Thymus (tissue), 11 donors: ENCODE measurements around the gene DPP6. TPM values are rescaled to one million over a fixed set of nuclear protein-coding genes. Genes with fewer than 3 reads are reported as not detected.

Experiments used
- DNase-seq, 9 donors: peaks; one replicate each; pipeline ENCODE4 v3.0.0-alpha.2; 2013; ENCODE audit warnings: low spot score in 9 of 9, low read depth in 6 of 9, missing footprints in 1 of 9
- H3K27ac ChIP-seq, 2 donors: one replicate each; pipeline ENCODE4 v1.5.1; 2013; ENCODE audit warnings: control low read depth in 1 of 2, low read depth in 1 of 2, low read length in 1 of 2, mild to moderate bottlenecking in 1 of 2, moderate library complexity in 1 of 2
- H3K27me3 ChIP-seq, 2 donors: one replicate each; pipeline ENCODE4 v1.5.1; 2013; ENCODE audit warnings: low read length in 1 of 2; ENCODE audit not compliant: control insufficient read depth in 2 of 2, insufficient read depth in 1 of 2
- H3K36me3 ChIP-seq, 2 donors: one replicate each; pipeline ENCODE4 v1.5.1; 2013; ENCODE audit warnings: low read length in 1 of 2, mild to moderate bottlenecking in 1 of 2, moderate library complexity in 1 of 2; ENCODE audit not compliant: control insufficient read depth in 2 of 2, insufficient read depth in 2 of 2
- H3K4me1 ChIP-seq, 2 donors: one replicate each; pipeline ENCODE4 v1.5.1; 2013; ENCODE audit warnings: low read length in 2 of 2; ENCODE audit not compliant: control insufficient read depth in 2 of 2, insufficient read depth in 2 of 2
- H3K4me3 ChIP-seq, 2 donors: one replicate each; pipeline ENCODE4 v1.5.1; 2013; ENCODE audit warnings: low read length in 2 of 2, control low read depth in 1 of 2, mild to moderate bottlenecking in 1 of 2
- H3K9me3 ChIP-seq, 2 donors: one replicate each; pipeline ENCODE4 v1.5.1; 2013; ENCODE audit warnings: low read length in 1 of 2, mild to moderate bottlenecking in 1 of 2; ENCODE audit not compliant: control insufficient read depth in 2 of 2, insufficient read depth in 1 of 2
- WGBS: extraction: QIAGEN DNeasy Blood & Tissue Kit; methylation state at CpG from one replicate; pipeline ENCODE4 v1.1.7; 2013; 5-methylcytosine and 5-hydroxymethylcytosine counted together
- polyA plus RNA-seq: library from polyadenylated mRNA; stranded (reverse); fragments of 200-250 nt; gene quantifications from one replicate; pipeline ENCODE4 v1.2.3, GENCODE V29; 2013
- total RNA-seq: library from RNA; stranded (reverse); fragments of 120-200 nt; gene quantifications from one replicate; pipeline ENCODE4 v1.2.4, GENCODE V29; 2013
- donor health status: healthy.

The DPP6 gene
- total and polyA plus RNA-seq, 2 donors = 0.75 to 4.5 TPM

DNA sequence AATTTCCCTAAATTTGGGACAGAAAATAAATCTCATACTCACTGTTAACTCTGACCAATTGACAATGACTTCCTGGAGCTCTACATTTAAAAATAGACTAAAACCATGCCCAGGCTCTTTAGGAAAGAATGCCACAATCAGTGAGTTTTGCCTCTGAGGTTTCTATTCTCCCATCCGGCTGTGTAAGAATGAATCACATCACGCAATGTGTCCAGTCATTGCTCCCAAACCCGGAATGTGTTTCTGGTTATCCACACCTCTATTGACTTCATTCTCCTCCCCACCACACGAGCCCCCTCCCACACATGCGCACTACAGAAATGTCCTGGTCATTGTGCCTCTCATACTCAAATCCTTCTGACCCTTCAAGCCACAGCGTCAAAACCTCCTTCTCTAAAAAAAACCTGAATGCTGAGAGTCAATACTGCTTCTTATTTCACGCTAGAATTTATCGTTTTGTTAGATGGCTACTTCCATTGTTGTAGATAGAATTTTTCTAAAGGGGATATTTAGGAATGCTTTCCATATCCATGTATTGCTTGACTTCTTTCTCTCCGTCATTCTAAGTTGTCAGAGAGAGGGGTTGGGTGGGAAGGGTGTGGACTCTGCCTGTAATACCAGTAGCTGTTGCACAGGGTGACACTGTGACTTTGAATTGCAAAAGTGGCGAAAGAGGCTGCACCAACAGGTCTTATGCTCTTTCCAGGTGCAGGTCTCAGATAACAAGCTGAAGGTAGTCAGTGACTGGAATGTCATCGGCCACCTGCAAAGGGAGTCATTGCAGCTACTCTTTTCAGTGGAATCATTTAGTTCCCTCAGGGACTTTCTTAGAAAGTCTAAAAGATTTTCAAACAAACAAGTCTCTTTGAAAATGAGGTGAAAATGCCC, 594.2 kb downstream of the DPP6 start:
- 95% methylated on average over 11 of the region's 11 CpGs for WGBS
- H3K27ac ChIP-seq = no peak overlapping the region
- H3K36me3 ChIP-seq = no peaks in the 10 kb centered on the region
- no peak for DNase-seq
- no peaks in the 10 kb centered on the region for H3K4me1 ChIP-seq
- H3K27me3 ChIP-seq = no peaks in the 10 kb centered on the region
- peaks cover 5 to 17% of the 10 kb centered on the region in 2 donors for H3K9me3 ChIP-seq
- H3K4me3 ChIP-seq = no peak overlapping the region

DNA sequence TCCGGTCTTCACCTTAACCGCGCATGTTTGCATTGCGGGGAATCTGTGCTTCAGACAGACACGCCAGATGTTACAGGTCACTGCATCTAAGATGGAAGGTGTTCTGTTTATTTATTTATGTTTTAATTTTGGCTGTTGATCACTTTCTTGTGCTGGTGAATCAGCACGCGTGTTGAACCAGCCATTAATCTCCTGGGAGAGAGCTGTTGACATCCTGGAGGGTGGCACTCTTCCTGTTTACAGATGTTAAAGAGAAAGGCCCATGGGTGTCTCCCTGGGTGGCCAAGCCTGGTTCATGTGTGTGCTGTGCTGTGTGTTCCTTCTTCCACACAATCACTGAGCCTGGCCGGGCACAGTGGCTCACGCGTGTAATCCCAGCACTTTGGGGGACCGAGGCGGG, 595.4 kb downstream of the DPP6 start:
- H3K9me3 ChIP-seq = peaks cover 5 to 20% of the 10 kb centered on the region in 2 donors
- WGBS = 94% methylated on average over 12 of the region's 12 CpGs

DNA sequence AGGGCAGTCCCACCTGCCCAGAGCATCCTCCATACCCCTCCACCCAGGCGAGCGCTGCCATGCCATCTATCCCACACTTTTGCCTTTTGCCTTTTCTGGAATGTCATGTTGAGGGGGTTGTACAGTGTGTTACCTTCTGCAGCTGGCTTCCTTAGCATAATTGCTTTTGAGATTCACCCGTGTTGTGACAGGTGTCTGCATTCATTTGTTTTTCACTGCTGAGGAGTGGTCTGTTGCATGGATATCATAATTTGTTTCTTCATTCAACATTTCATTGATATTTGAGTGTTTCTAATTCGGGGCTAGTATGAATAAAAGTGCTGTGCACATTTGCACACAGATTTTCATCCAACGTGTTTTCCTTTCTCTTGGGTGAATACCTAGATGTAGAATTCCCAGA, 596.8 kb downstream of the DPP6 start:
- 89% methylated on average over 5 of the region's 5 CpGs for whole genome bisulfite sequencing
- Histone ChIP-seq H3K27ac (no peak overlapping the region), H3K36me3 (no peaks in the 10 kb centered on the region), H3K27me3 (no peaks in the 10 kb centered on the region), H3K4me1 (no peaks in the 10 kb centered on the region), H3K4me3 (no peak overlapping the region), H3K9me3 (peaks cover 5 to 20% of the 10 kb centered on the region in 2 donors)
- DNase-seq = no peak

More for the DNA sequence above, 595.4 kb downstream of the DPP6 start:
- no peak for DNase-seq
- Histone ChIP-seq H3K27me3 (no peaks in the 10 kb centered on the region), H3K27ac (no peak overlapping the region), H3K4me3 (no peak overlapping the region), H3K36me3 (no peaks in the 10 kb centered on the region), H3K4me1 (no peaks in the 10 kb centered on the region)

DNA sequence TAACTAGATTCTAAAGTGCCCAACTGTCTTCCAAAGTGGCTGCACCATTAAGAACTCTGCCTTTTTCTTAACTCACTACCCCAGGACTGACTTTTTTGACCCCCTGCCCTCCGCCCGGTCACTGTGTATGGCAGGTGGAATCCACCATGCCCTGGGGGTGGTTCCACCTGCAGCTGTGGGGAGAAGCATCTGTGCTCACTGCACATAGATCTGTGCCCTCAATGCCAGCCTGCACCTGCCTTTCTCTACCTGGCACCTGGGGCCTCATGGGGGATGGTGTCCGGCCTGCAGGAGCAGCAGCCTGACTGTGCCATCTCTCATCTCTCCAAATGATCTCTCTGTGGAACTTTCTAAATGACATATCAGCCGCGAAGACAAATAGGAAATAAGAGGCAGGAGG, 597.2 kb downstream of the DPP6 start:
- Histone ChIP-seq H3K4me1 (no peaks in the 10 kb centered on the region), H3K9me3 (peaks cover 5 to 20% of the 10 kb centered on the region in 2 donors), H3K27me3 (no peaks in the 10 kb centered on the region), H3K27ac (no peak overlapping the region), H3K4me3 (no peak overlapping the region), H3K36me3 (no peaks in the 10 kb centered on the region)
- no peak for DNase-seq
- 90% methylated on average over 5 of the region's 5 CpGs for WGBS

DNA sequence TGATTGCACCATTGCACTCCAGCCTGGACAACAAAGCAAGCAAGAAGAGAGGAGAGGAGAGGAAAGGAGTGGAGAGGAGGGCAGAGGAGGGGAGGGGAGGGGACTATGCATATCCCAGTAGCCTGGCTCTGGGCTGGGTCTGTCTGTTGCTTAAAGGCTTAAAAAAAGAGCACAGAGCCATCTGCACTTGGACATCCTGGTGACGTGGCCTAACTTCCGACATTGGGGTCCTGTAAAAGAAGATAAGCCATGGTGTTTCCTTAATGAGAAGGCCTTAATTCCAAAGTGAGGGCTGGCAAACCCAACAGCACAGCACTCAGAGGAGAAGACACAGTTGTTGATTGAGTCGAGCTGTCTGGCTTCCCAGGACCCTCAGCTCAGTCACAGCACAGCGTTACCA, 598.1 kb downstream of the DPP6 start:
- Histone ChIP-seq H3K4me3 (no peak overlapping the region), H3K4me1 (no peaks in the 10 kb centered on the region), H3K27me3 (no peaks in the 10 kb centered on the region), H3K27ac (no peak overlapping the region), H3K9me3 (peaks cover 5 to 20% of the 10 kb centered on the region in 2 donors), H3K36me3 (no peaks in the 10 kb centered on the region)
- 60% methylated on average over 4 of the region's 4 CpGs for WGBS
- DNase-seq = no peak

DNA sequence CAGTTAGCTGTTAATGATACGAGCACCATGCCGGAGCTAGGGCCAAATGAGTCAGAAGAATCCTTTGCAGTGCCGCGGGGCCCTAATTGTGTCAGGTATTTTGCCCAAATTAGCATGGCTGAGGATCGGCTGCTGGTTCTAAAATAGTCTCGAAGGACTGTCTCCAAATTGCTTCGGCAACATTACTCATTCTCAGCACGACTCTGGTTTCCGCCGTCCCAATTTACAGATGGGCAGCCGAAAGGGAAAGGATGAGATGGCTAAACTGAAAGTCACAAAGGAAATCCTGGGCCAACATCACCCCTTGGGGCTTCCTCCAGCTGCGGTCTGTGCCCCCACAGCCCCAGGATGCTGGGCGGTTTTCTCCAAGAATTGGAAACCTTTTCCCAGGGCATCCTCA, 599.3 kb downstream of the DPP6 start:
- WGBS = 92% methylated on average over 13 of the region's 13 CpGs
- H3K4me3 ChIP-seq = no peak overlapping the region
- no peak overlapping the region for H3K27ac ChIP-seq
- no peaks in the 10 kb centered on the region for H3K4me1 ChIP-seq
- H3K9me3 ChIP-seq = peaks cover 7 to 27% of the 10 kb centered on the region in 2 donors
- no peak for DNase-seq
- no peaks in the 10 kb centered on the region for H3K27me3 ChIP-seq
- H3K36me3 ChIP-seq = no peaks in the 10 kb centered on the region

DNA sequence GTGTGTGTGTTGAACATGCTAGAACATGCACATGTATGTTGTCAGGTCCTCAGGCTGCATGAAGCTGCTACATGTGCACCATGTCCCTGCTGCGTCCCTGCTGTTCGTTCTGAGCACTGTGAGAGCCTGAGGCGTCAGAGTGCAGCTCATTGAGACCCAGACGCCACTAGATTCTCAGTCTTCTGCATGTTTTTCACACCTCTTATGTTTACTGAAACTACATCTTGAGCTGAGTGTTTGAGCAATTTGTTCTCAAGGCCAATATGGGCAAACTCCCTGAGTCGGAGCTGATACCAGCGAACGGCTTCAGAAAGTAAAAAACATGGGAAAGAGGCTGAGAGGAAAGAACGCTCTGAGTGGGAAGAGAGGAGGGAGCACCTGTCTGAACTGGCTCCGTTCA, 600.4 kb downstream of the DPP6 start:
- Histone ChIP-seq H3K27me3 (no peaks in the 10 kb centered on the region), H3K4me3 (no peak overlapping the region), H3K4me1 (no peaks in the 10 kb centered on the region), H3K36me3 (no peaks in the 10 kb centered on the region), H3K27ac (no peak overlapping the region), H3K9me3 (peaks cover 7 to 30% of the 10 kb centered on the region in 2 donors)
- DNase-seq = no peak
- 94% methylated on average over 9 of the region's 9 CpGs for WGBS

DNA sequence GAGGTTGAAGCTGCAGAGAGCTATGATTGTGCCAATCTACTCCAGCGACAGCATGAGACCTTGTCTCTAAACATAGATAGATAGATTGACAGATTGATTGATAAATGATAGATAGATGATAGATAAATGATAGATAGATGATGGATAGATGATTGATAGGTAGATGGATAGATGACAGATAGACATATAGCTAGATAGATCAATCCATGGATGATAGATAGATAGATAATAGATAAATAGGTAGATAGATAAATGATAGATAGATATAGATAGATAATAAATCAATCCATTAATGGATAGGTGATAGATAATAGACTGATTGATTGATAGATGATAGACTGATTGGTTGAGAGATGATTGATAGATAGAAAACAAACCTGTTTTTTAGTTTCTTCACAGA, 601.1 kb downstream of the DPP6 start:
- Histone ChIP-seq H3K9me3 (peaks cover 5 to 28% of the 10 kb centered on the region in 2 donors), H3K27me3 (no peaks in the 10 kb centered on the region), H3K36me3 (no peaks in the 10 kb centered on the region), H3K4me1 (no peaks in the 10 kb centered on the region), H3K4me3 (no peak overlapping the region), H3K27ac (no peak overlapping the region)
- 95% methylated on average over 1 of the region's 1 CpG for WGBS
- DNase-seq = no peak

DNA sequence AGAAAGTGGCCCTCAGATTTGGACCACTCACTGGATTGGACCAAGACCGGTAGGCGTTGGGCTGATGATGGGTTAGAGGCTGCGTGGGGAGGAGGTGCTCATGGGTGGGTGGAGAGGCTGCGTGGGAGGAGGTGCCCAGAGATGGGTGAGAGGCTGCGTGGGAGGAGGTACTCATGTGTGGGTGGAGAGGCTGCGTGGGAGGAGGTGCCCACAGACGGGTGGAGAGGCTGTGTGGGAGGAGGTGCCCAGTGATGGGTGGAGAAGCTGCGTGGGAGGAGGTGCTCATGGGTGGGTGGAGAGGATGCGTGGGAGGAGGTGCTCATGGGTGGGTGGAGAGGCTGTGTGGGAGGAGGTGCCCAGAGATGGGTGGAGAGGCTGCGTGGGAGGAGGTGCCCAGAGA, 604.4 kb downstream of the DPP6 start:
- H3K36me3 ChIP-seq = no peaks in the 10 kb centered on the region
- H3K27me3 ChIP-seq = no peaks in the 10 kb centered on the region
- H3K4me1 ChIP-seq = no peaks in the 10 kb centered on the region
- no peak overlapping the region for H3K27ac ChIP-seq
- no peak for DNase-seq
- H3K9me3 ChIP-seq = peaks cover 2 to 11% of the 10 kb centered on the region in 2 donors
- no peak overlapping the region for H3K4me3 ChIP-seq
- 92% methylated on average over 10 of the region's 10 CpGs for WGBS
